HG02870 (cell line): ENCODE measurements around the gene NUDCD2.
"Not testable (repeated sequence)": the region's sequence is repeated elsewhere in the genome, so short reads cannot be mapped to it uniquely, and the experiment has no call there.

Experiments
- ATAC-seq: cut with Tn5 transposase; IDR thresholded peaks from one replicate; pipeline ENCODE4 v1.9.1; 2021; ENCODE audit warnings: mild to moderate bottlenecking, moderate library complexity; ENCODE audit not compliant: unreplicated experiment

The NUDCD2 gene

GRCh38 chr5:163434401-163434866, 25.5 kb downstream of the NUDCD2 start:
- no peak for ATAC-seq

GRCh38 chr5:163433271-163433670, 26.6 kb downstream of the NUDCD2 start:
- no peak for ATAC-seq

DNA sequence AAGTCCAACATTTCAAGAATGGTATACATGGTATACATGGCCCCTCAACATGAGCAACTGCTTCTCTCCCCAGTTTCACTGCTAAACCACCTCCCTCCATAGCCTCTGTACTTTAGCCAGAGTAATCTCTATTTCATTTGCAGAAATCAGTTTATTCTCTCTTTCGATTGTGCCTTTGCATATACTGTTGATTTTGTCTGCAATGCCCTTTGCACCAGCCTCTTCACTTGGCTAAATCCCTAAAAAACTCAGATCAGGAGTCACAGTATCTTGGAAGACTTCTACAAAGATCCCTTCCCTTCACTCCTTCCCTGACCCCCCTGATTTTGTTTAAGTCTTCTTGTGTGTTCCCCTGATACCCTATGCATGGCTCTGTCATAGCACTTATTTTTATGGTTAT, 27.4 kb downstream of the NUDCD2 start:
- ATAC-seq: no peak

DNA sequence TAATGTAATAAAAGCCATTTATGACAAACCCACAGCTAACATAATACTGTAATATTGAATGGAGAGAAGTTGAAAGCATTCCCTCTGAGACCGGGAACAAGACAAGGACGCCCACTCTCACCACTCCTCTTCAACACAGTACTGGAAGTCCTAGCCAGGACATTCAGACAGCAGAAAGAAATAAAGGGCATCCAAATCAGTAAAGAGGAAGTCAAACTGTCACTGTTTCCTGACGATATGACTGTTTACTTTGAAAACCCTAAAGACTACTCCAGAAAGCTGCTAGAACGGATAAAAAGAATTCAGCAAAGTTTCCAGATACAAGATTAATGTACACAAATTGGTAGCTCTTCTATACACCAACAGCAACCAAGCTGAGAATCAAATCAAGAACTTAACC, 33.8 kb downstream of the NUDCD2 start:
- not testable (repeated sequence) for ATAC-seq

- ATAC-seq: no peak
Measured at GRCh38 chr5:163424836-163425235, 35.1 kb downstream of the NUDCD2 start.

GRCh38 chr5:163415673-163416072, 44.2 kb downstream of the NUDCD2 start:
- ATAC-seq: not testable (repeated sequence)

GRCh38 chr5:163410505-163410904, 49.4 kb downstream of the NUDCD2 start:
- ATAC-seq: peak; percentile 29

DNA sequence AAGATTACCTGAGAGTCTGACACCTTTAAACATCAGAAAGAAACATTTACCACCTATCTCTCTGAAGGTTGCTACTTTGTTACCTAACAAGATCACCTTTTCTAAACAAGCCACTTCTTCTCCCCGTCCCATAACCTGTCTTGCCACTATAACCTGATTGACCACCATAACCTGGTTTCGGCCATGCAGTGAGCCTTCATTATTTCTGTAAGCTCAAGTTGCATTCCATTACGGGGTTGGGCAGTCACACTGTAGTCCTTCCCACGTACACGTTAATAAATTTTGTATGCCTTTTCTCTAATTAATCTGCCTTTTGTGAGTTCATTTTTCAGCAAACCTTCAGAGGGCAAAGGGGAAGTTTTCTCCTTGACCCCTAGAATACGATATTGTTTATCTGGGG, 50.5 kb downstream of the NUDCD2 start:
- no peak for ATAC-seq

DNA sequence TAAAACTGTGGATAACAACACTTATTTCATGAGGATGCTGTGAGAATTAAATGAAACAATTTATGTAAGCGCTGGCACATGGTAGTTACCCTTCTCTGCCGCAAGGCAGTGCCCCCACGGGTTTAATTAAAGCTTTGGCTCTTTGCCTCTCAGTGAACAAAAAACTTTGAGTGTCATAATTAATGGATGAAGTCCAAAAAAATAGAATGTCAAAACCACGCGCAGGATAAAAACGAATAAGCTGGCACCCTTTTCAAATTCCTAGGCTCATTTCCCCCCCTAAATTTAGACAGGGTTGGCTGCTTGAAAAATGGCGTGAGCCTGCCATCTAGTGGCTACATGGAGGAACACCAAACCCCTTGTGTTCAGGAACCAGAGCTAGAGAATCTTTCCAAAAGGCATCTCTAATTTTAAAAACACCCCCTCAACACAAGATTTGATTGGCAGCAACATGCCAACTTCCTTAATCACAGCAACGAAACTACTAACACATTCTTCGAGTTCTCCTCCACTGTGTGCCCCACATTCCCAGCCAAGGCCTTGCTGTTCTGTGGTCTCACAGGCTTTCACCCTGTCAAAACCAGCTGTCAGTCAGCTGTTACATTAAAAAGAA, 51.5 kb downstream of the NUDCD2 start:
- ATAC-seq: peak; percentile 58

DNA sequence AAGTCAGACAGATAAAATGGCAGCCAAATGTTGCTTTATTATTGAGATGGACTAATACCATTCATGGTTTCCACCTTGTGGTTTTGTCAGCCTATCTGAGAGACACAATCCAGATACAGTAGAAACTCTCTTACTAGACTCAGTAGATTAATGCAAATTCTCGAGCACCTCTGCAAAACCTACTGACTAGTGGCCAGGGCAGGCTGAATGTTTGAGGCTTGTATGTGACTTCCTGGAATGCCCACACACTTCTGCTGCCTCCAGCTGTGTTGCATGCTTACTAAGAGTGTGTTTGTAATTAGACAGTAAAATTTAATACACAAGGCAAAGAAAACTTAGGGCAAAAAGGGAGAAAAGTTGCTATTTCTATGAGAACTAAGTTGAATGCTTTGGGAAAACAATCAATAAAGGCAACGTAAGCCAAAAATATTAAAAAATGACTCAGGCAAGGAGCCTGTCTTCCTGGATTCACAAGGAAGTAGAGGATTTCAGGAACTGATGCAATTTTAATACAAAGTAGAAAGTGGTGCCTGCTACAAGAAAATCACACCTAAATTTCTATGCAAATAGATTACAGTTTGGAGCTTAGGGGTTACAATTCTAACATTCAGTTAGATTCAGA, 52.8 kb downstream of the NUDCD2 start:
- peak; percentile 83 for ATAC-seq

DNA sequence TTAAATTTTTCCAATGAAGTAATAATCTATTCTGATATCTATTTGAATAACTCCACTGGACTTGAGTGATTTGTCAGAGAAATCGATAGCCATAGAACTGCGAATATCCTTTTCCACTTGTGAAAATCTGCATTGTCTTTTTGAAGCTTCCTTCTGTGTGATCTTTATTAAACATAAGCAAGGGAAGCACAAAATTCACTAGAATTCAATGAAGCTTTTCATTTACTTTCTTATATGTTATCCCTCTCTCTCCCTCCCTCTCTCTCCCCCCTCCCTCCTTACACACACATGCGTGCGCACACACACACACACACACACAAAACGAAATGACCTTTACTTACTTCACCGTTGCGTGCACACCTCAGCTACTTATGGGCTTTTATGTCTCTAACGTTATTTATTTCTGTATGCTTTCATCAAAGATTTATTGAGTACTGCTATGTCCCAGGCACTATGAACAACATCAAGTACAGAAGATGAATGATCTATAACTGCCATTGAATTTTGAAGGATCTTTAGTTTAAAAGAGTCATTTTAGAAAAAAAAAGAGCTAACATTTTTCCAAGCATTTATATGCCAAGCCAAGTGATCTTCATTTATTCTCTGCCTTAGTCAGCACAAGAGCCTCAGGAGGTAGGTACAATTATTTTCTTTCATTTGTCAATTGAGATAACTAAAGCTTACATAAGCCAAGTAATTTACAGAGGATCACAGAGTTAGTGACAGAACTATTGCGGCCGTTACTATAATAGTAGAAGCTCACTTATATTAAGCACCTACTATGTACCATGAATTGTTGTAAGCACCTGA, 55.3 kb downstream of the NUDCD2 start:
- no peak for ATAC-seq

GRCh38 chr5:163402007-163402406, 57.9 kb downstream of the NUDCD2 start:
- ATAC-seq: no peak

- no peak for ATAC-seq
Measured at GRCh38 chr5:163401271-163401670, 58.6 kb downstream of the NUDCD2 start.

- ATAC-seq: no peak
Measured at GRCh38 chr5:163399923-163400322, 60.0 kb downstream of the NUDCD2 start.

- no peak for ATAC-seq
Measured at GRCh38 chr5:163397354-163397753, 62.5 kb downstream of the NUDCD2 start.

DNA sequence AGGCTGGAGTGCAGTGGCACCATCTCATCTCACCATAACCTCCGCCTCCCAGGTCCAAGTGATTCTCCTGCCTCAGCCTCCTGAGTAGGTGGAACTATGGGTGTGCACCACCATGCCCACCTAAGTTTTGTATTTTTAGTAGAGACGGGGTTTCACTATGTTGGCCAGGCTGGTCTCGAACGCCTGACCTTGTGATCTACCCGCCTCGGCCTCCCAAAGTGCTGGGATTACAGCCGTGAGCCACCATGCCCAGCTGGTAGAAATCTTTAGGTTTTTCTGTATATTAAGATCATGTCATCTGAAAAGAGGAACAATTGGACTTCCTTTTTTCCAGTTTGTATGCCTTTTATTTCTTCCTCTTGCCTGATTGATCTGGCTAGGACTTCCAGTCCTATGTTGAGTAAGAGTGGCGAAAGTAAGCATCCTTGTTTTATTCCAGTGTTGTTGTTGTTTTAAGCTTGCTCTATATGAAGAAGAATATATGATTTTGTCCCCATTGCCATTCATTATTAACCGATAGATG, 63.0 kb downstream of the NUDCD2 start:
- ATAC-seq: not testable (repeated sequence)
